ENCODE measurements around the gene DCUN1D1.

DCUN1D1 gene

DNA sequence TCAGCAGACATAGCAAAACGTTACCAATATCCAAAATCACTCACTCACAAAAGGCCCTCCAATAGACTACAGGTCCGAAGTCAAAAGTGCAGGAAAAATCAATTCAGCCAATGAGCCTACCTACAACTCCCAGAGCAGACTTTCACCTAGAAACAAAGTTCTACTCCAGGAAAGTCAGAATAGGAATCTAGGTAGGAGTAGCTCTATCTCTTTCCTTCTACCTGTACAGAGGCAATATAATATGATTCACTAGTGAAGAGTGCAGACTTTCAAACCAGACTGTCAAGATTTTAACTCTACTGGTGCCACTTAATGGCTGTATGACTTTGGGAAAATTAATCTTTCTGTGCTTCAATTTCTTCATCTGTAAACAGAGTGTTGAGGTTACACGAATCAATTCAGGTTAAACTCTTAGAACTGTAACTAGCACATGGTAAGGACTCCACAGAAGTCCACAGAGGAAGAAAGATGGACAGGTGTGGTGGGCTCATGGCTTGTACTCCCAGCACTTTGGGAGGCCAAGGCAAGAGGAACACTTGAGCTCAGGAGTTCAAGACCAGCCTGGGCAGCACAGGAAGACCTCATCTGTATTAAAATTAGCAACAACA, 9.4 kb downstream of the DCUN1D1 start:
- Histone ChIP-seq H3K36me3 (ENCODE audit: control insufficient read depth in 1 of 2, insufficient read depth in 2 of 2, low read length in 2 of 2) (no peaks in the 10 kb centered on the region), H3K9me3 (ENCODE audit: control insufficient read depth in 1 of 2, low read length in 2 of 2) (no peaks in the 10 kb centered on the region), H3K4me1 (ENCODE audit: control insufficient read depth in 1 of 2, insufficient read depth in 2 of 2, low read length in 2 of 2) (peaks cover 3 to 8% of the 10 kb centered on the region in 2 donors), H3K27me3 (ENCODE audit: low read depth, low read length) (no peaks in the 10 kb centered on the region), H3K27ac (ENCODE audit: low read length) (no peak overlapping the region), H3K4me3 (ENCODE audit: low read depth in 1 of 2, low read length in 2 of 2) (no peak overlapping the region)

DNA sequence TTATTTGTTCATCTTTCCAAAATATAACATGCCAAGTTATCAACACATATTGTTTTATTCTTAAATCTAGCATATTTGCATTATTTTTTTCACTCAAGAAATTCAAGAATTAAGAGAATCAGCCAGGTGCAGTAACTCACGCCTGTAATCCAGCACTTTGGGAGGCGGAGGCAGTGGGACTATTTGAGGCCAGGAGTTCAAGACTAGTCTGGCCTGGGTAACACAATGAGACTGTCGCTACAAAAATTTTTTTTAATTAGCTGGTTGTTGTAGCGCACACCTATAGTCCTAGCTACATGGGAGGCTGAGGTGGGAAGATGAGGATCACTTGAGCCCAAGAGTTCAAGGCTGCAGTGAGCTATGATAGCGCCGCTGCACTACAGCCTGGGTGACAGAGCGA, 10.5 kb downstream of the DCUN1D1 start:
- peaks cover 3 to 8% of the 10 kb centered on the region in 2 donors for H3K4me1 ChIP-seq (ENCODE audit: control insufficient read depth in 1 of 2, insufficient read depth in 2 of 2, low read length in 2 of 2)

GRCh38 chr3:182969277-182969676, 11.1 kb downstream of the DCUN1D1 start:
- Histone ChIP-seq H3K27me3 (ENCODE audit: low read depth, low read length) (no peaks in the 10 kb centered on the region), H3K9me3 (ENCODE audit: control insufficient read depth in 1 of 2, low read length in 2 of 2) (no peaks in the 10 kb centered on the region), H3K36me3 (ENCODE audit: control insufficient read depth in 1 of 2, insufficient read depth in 2 of 2, low read length in 2 of 2) (no peaks in the 10 kb centered on the region), H3K4me3 (ENCODE audit: low read depth in 1 of 2, low read length in 2 of 2) (no peak overlapping the region), H3K4me1 (ENCODE audit: control insufficient read depth in 1 of 2, insufficient read depth in 2 of 2, low read length in 2 of 2) (peaks cover 3 to 8% of the 10 kb centered on the region in 2 donors), H3K27ac (ENCODE audit: low read length) (no peak overlapping the region)

More for the DNA sequence above, 10.5 kb downstream of the DCUN1D1 start:
- H3K9me3 ChIP-seq (ENCODE audit: control insufficient read depth in 1 of 2, low read length in 2 of 2), result no peaks in the 10 kb centered on the region
- no peak overlapping the region for H3K4me3 ChIP-seq (ENCODE audit: low read depth in 1 of 2, low read length in 2 of 2)
- H3K27ac ChIP-seq (ENCODE audit: low read length), result no peak overlapping the region
- H3K27me3 ChIP-seq (ENCODE audit: low read depth, low read length), result no peaks in the 10 kb centered on the region
- no peaks in the 10 kb centered on the region for H3K36me3 ChIP-seq (ENCODE audit: control insufficient read depth in 1 of 2, insufficient read depth in 2 of 2, low read length in 2 of 2)

DNA sequence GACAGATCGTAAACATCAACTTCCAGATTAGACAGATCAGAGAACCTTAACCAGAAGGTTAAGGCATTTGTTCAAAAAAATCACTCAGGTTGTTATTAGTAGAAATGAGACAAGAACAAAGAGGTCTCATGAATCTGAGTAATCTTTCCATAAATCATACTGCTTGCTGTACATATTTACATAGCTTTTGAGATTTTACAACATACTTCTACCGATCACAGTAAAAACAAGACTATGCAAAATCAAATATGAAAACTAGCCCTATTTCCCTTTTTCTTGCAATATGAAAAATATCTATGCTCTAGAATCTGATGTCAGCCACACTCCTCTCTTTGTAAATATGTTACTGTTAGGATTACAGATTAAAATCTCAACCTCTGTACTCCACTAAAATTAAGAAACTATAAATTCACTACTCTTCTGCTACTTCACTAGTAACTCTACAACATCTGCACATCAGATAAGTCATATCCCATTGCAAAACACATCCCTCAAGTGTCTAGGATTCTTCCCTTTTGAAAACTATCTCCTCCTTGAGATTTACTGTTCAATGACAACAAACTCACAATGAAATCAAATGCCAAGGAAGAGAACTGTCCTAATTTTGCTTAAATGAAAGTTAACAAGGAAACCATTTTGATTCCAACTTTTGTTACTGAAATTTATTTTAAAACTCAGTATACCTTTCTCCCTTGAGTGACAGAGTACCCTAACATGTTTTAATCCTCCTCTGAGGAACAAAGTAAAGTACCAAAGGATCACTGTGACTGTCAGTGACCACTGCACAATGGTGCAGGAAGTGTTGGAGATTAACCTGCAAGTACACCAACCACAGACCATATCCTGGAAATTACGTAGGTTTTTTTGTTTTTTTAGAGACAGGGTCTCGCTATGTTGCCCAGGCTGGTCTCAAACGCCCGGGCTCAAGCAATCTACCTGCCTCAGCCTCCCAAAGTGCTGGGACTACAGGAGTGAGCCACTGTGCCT, 12.8 kb downstream of the DCUN1D1 start:
- Histone ChIP-seq H3K36me3 (ENCODE audit: control insufficient read depth in 1 of 2, insufficient read depth in 2 of 2, low read length in 2 of 2) (no peaks in the 10 kb centered on the region), H3K4me1 (ENCODE audit: control insufficient read depth in 1 of 2, insufficient read depth in 2 of 2, low read length in 2 of 2) (peaks cover 3 to 8% of the 10 kb centered on the region in 2 donors), H3K27me3 (ENCODE audit: low read depth, low read length) (no peaks in the 10 kb centered on the region), H3K4me3 (ENCODE audit: low read depth in 1 of 2, low read length in 2 of 2) (no peak overlapping the region), H3K27ac (ENCODE audit: low read length) (no peak overlapping the region), H3K9me3 (ENCODE audit: control insufficient read depth in 1 of 2, low read length in 2 of 2) (no peaks in the 10 kb centered on the region)

DNA sequence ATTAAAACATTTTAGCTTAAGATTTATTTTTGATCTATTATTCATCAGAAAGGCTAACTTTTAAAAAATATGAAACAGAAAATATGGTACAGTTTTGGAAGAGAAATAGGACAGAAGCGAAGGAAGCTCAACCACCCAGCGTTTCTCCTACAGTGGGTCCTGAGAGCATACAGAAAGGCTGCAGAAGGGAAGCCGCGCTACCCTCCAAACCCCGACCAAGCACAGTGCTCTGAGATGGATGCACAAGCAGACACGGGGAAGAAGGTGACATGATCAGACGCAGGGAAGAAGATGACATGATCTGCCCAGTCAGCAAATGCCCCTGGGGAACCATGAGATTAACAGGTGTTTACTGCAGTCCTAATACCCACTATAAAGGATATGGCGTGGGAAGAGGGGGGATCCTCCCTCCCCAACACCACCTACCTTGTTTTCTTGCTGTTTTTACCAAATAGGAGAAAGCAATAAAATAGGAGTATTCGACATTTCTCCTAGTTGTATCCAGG, 14.4 kb downstream of the DCUN1D1 start:
- Histone ChIP-seq H3K27ac (ENCODE audit: low read length) (no peak overlapping the region), H3K27me3 (ENCODE audit: low read depth, low read length) (no peaks in the 10 kb centered on the region), H3K4me3 (ENCODE audit: low read depth in 1 of 2, low read length in 2 of 2) (no peak overlapping the region), H3K9me3 (ENCODE audit: control insufficient read depth in 1 of 2, low read length in 2 of 2) (no peaks in the 10 kb centered on the region), H3K36me3 (ENCODE audit: control insufficient read depth in 1 of 2, insufficient read depth in 2 of 2, low read length in 2 of 2) (no peaks in the 10 kb centered on the region), H3K4me1 (ENCODE audit: control insufficient read depth in 1 of 2, insufficient read depth in 2 of 2, low read length in 2 of 2) (peaks cover 3 to 13% of the 10 kb centered on the region in 2 donors)

DNA sequence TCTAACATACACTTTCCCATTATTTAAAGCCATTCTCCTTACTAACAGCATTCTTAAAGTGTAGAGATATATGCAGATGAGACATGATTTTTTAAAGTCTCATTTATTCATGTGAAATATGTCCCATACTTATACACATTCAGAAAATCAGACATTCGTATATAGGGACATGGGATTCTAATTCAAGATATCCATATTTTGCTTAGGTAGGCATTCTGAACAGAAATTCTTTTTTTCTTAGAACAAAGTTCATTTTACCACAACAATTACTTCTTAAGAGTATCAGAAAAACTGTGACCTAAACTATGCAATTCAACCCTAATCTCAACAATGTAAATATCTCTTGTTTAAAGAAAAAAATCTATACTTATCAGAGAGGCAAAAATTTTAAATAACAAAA, 16.2 kb downstream of the DCUN1D1 start:
- H3K27me3 ChIP-seq (ENCODE audit: low read depth, low read length), result no peaks in the 10 kb centered on the region
- no peak overlapping the region for H3K27ac ChIP-seq (ENCODE audit: low read length)
- H3K9me3 ChIP-seq (ENCODE audit: control insufficient read depth in 1 of 2, low read length in 2 of 2), result no peaks in the 10 kb centered on the region
- H3K4me3 ChIP-seq (ENCODE audit: low read depth in 1 of 2, low read length in 2 of 2), result no peak overlapping the region
- H3K4me1 ChIP-seq (ENCODE audit: control insufficient read depth in 1 of 2, insufficient read depth in 2 of 2, low read length in 2 of 2), result peaks cover 0 to 13% of the 10 kb centered on the region in 2 donors
- peaks cover 0 to 4% of the 10 kb centered on the region in 2 donors for H3K36me3 ChIP-seq (ENCODE audit: control insufficient read depth in 1 of 2, insufficient read depth in 2 of 2, low read length in 2 of 2)

DNA sequence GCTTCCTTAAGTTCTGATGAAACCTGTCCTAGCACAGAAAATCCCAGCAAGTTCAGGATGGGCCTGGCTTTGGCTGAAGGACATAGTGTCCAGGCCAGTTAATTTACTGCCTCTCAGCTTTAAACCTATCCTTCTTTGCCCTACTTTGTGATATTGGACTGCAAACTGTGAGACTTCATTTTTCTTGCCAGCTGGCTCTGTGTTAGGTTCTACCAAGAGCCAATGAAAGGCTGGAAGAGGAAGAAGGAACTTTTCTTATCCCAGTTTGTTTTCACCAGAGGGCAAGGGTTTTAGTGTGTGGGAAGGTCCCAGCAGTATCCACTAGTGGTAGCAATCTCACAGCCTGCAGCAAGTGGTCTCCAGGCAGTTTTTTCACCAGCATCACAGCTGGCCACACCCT, 18.2 kb downstream of the DCUN1D1 start:
- peaks cover 0 to 5% of the 10 kb centered on the region in 2 donors for H3K4me1 ChIP-seq (ENCODE audit: control insufficient read depth in 1 of 2, insufficient read depth in 2 of 2, low read length in 2 of 2)
- H3K36me3 ChIP-seq (ENCODE audit: control insufficient read depth in 1 of 2, insufficient read depth in 2 of 2, low read length in 2 of 2), result peaks cover 4 to 7% of the 10 kb centered on the region in 2 donors
- no peaks in the 10 kb centered on the region for H3K27me3 ChIP-seq (ENCODE audit: low read depth, low read length)
- H3K27ac ChIP-seq (ENCODE audit: low read length), result no peak overlapping the region
- no peak overlapping the region for H3K4me3 ChIP-seq (ENCODE audit: low read depth in 1 of 2, low read length in 2 of 2)
- H3K9me3 ChIP-seq (ENCODE audit: control insufficient read depth in 1 of 2, low read length in 2 of 2), result no peaks in the 10 kb centered on the region

- H3K9me3 ChIP-seq (ENCODE audit: control insufficient read depth in 1 of 2, low read length in 2 of 2), result no peaks in the 10 kb centered on the region
- H3K27me3 ChIP-seq (ENCODE audit: low read depth, low read length), result no peaks in the 10 kb centered on the region
- no peak overlapping the region for H3K27ac ChIP-seq (ENCODE audit: low read length)
- peaks cover 0 to 5% of the 10 kb centered on the region in 2 donors for H3K4me1 ChIP-seq (ENCODE audit: control insufficient read depth in 1 of 2, insufficient read depth in 2 of 2, low read length in 2 of 2)
- H3K4me3 ChIP-seq (ENCODE audit: low read depth in 1 of 2, low read length in 2 of 2), result no peak overlapping the region
- peaks cover 4 to 10% of the 10 kb centered on the region in 2 donors for H3K36me3 ChIP-seq (ENCODE audit: control insufficient read depth in 1 of 2, insufficient read depth in 2 of 2, low read length in 2 of 2)
Observed at GRCh38 chr3:182959474-182960350, 20.6 kb downstream of the DCUN1D1 start.

DNA sequence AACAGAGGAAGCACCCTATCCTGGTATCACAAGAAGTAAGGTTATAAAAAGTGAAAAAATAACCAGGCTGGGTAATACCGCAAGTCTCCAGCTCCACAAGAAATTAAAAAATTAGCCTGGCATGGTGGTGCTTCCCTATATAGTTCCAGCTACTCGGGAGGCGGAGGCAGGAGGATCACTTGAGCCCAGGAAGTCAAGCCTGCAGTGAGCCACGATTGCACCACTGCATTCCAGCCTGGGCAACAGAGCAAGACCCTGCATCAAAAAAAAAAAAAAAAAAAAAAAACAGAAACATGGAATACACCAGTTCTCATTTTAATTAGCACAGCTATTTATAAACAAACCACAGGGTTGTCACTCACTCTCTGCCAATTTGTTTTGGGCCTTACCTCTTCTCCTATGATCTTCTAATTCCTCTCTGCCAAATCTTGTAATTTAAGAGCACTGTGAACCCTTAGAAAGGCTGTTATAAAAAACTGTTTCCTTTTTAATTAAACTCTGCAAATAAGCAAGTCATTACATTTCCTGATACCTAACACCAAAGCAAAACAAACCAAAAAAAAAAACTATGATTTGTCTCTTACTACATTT, 22.6 kb downstream of the DCUN1D1 start:
- no peak overlapping the region for H3K27ac ChIP-seq (ENCODE audit: low read length)

DNA sequence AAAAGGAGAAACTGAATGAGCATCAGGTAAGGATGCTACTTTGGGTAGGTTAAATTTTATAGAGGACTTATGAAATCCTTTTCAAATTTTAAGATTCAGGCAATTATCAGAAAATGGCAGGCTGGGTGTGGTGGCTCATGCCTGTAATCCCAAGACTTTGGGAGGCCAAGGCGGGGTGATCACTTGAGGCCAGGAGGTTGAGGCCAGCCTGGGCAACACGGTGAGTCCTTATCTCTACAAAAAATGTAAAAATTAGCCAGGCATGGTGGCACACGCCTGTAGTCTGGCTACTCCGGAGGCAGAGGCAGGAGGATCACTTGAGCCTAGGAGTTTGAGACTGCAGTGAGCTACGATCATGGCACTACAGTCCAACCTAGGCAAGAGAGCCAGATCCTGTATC, 23.1 kb downstream of the DCUN1D1 start:
- Histone ChIP-seq H3K4me3 (ENCODE audit: low read depth in 1 of 2, low read length in 2 of 2) (no peak overlapping the region), H3K9me3 (ENCODE audit: control insufficient read depth in 1 of 2, low read length in 2 of 2) (no peaks in the 10 kb centered on the region), H3K4me1 (ENCODE audit: control insufficient read depth in 1 of 2, insufficient read depth in 2 of 2, low read length in 2 of 2) (peaks cover 0 to 2% of the 10 kb centered on the region in 2 donors), H3K36me3 (ENCODE audit: control insufficient read depth in 1 of 2, insufficient read depth in 2 of 2, low read length in 2 of 2) (peaks cover 4 to 15% of the 10 kb centered on the region in 2 donors), H3K27ac (ENCODE audit: low read length) (no peak overlapping the region), H3K27me3 (ENCODE audit: low read depth, low read length) (no peaks in the 10 kb centered on the region)

More for the DNA sequence above, 22.6 kb downstream of the DCUN1D1 start:
- H3K4me3 ChIP-seq (ENCODE audit: low read depth in 1 of 2, low read length in 2 of 2), result no peak overlapping the region
- no peaks in the 10 kb centered on the region for H3K27me3 ChIP-seq (ENCODE audit: low read depth, low read length)
- no peaks in the 10 kb centered on the region for H3K9me3 ChIP-seq (ENCODE audit: control insufficient read depth in 1 of 2, low read length in 2 of 2)
- H3K36me3 ChIP-seq (ENCODE audit: control insufficient read depth in 1 of 2, insufficient read depth in 2 of 2, low read length in 2 of 2), result peaks cover 4 to 12% of the 10 kb centered on the region in 2 donors
- H3K4me1 ChIP-seq (ENCODE audit: control insufficient read depth in 1 of 2, insufficient read depth in 2 of 2, low read length in 2 of 2), result peaks cover 0 to 5% of the 10 kb centered on the region in 2 donors
